GM12872 (cell line): Measurements from ENCODE around the gene CCL4.

Source experiments
- TF ChIP-seq, protein P1 (sequence below): IDR thresholded peaks from 3 replicates; pipeline ENCODE4 v1.5.1; 2011; ENCODE audit warnings: low read depth, mild to moderate bottlenecking, low read length, moderate library complexity; ENCODE audit not compliant: insufficient read depth

The CCL4 gene

DNA sequence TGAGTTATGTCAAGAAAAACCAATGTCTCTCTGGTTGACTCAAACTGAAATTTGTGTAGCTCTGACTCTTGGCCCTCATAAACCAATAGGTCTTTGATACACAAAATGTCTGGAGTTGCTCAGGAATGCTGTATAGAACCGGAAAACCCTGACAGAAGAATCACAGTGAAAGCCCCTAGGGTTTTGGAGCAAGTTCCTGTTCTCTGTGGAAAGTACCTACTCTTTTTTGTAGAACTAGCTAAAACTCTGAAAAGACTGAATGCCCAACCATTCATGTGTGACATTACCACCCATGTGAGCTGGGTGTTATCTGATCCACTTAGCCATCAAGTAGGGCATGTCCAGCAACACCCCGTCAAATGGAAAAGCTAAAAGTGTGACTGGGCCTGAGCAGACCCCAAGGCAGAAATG is 28.8 kb downstream of the CCL4 start:
- TF ChIP-seq, protein P1, sequence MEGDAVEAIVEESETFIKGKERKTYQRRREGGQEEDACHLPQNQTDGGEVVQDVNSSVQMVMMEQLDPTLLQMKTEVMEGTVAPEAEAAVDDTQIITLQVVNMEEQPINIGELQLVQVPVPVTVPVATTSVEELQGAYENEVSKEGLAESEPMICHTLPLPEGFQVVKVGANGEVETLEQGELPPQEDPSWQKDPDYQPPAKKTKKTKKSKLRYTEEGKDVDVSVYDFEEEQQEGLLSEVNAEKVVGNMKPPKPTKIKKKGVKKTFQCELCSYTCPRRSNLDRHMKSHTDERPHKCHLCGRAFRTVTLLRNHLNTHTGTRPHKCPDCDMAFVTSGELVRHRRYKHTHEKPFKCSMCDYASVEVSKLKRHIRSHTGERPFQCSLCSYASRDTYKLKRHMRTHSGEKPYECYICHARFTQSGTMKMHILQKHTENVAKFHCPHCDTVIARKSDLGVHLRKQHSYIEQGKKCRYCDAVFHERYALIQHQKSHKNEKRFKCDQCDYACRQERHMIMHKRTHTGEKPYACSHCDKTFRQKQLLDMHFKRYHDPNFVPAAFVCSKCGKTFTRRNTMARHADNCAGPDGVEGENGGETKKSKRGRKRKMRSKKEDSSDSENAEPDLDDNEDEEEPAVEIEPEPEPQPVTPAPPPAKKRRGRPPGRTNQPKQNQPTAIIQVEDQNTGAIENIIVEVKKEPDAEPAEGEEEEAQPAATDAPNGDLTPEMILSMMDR: no peak

DNA sequence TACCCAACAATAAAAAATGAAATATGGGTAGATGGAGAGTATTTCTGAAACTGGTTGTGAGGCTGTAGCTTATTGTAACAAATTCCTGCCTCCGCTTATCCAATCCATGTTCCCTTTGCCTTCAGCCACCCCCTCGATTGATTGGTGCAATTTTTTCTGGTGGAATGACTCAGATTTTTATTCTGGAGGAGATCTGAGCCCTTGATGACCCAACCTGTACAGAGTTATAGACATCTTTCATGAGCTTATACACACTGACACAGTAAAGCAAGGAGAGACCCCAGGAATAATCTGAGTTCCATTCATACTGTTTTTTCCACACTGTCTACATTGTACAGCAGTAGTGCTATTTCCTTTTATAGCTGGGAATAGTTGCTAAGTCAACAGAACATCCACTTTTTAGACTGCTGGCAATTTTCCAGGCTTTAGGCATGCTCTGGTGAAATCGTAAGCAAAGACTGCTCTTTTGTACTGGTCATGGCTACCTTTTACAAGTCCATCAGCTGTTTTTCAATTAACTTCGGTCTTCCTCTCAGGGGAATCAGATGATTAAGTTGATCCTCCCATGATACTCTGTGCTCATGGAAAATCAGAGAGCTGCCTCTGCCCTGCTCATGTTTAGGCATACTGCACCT is 30.1 kb downstream of the CCL4 start:
- TF ChIP-seq, protein P1: no peak

DNA sequence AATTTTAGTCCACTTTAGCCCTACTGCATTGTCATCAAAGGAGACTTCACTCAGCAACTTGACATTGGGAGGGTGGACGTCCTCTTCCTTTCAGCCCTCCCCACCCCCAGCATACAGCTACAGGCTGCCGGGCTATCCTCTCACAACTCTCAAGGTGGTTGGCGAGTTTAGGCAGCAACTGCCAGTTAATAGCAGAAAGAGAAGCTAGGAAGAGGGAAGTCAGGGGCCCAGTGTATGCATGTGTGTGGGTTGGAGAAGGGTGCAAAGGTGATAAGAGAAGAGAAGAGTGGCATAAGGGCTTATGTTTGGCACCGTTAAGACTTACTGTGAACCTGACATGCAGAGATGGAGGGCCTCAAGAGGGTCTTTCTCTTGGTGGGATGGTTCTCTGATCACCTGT is 31.8 kb downstream of the CCL4 start:
- TF ChIP-seq, protein P1: no peak

DNA sequence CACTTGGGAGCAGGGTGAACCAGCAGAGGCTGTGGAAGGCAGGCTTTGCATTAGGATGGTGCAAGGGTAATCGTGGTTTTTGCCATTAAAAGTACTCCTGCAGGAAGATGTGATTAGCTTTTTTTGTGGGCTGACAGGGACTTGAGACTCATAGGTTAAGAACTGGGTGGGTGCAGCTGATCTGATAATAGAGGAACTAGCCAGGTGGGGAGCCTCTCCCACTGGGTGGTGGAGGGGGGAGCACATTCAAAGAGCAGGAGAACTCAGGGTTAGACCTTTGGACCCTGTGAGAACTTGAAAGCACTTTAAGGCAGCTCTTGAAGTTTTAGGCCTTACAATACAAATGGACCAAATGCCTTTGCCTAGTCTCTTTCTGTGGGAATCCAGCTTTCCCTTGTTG is 32.4 kb downstream of the CCL4 start:
- TF ChIP-seq, protein P1: no peak

DNA sequence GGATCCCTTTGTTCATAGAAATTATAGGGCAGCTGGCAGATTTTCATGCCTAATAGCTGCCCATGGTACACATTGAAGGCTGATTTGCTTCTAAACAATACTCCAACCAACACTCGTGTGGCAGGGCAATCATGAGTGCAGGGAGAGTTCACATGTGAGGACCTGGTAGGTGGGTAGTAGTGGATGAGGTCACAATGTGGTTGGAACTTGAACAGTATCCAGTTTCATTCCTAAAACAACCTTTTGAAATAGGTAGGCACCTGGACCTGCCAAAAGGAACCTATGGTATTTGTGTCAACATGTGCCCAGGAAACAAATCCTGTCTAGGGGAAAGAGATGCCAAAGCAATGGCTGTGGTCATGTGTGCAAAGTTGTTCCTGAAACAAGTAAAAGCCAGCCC is 32.8 kb downstream of the CCL4 start:
- TF ChIP-seq, protein P1: no peak

DNA sequence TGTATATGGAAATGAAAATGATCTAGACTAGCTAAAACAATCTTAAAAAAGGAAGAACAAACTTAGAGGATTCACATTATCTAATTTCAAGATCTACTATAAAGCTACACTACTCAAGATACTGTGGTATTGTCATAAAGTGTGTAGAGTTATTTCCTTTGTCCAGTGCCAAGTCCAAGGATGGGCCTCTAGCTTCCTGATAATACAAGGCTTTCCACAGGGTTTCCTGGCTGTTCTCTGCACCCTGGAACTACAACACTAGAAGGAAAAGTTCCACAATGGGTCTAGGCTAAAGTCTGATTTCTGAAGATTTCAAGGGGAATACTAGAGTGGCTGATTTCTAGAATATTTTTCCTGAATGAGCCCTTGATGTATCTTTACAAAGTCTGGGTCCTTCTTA is 38.6 kb downstream of the CCL4 start:
- TF ChIP-seq, protein P1: no peak

DNA sequence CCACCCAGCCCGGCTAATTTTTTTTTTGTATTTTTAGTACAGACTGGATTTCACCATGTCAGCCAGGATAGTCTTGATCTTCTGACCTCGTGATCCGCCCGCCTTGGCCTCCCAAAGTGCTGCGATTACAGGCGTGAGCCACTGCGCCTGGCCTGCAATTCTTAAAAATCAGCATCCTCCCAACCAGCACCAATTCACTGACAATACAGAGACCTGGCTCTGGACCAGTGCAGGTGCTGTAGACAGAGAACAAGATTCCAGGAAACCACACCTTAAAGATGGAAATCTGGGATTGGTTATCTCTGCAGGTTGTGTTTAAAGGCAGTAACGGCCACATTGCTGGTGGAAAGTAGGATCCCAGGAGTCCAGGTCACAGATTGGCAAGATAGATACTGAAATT is 39.2 kb downstream of the CCL4 start:
- TF ChIP-seq, protein P1: no peak
